DOHH2 (cell line): ENCODE results near the gene NCSTN.

ENCODE experiments used
- H3F3A ChIP-seq: fragments of 200-600 bp; sonication (generic), shearing (Covaris generic); 2 replicates; pipeline ENCODE4 v1.6.0; 2016; ENCODE audit warnings: antibody characterized with exemption, mild to moderate bottlenecking; ENCODE audit not compliant: control insufficient read depth, insufficient read depth
- H3K27ac ChIP-seq: fragments of 200-600 bp; sonication (generic); 2 replicates; pipeline ENCODE4 v1.5.1; 2014; ENCODE audit warnings: low read depth, mild to moderate bottlenecking, low read length, moderate library complexity
- H3K27me3 ChIP-seq: fragments of 200-600 bp; sonication (generic); 2 replicates; pipeline ENCODE4 v1.6.1; 2014; ENCODE audit warnings: mild to moderate bottlenecking, low read length, mixed read lengths; ENCODE audit not compliant: control insufficient read depth
- H3K36me3 ChIP-seq: fragments of 200-600 bp; sonication (generic); 2 replicates; pipeline ENCODE4 v1.6.1; 2014; ENCODE audit warnings: mild to moderate bottlenecking, low read length, moderate library complexity, mixed read lengths; ENCODE audit not compliant: control insufficient read depth
- H3K4me1 ChIP-seq: fragments of 200-600 bp; sonication (generic); 2 replicates; pipeline ENCODE4 v1.6.1; 2014; ENCODE audit warnings: mild to moderate bottlenecking, low read length, mixed read lengths; ENCODE audit not compliant: control insufficient read depth
- H3K4me2 ChIP-seq: fragments of 200-600 bp; sonication (generic); 2 replicates; pipeline ENCODE4 v1.6.0; 2014; ENCODE audit warnings: mild to moderate bottlenecking, low read length, moderate library complexity
- H3K4me3 ChIP-seq: fragments of 200-600 bp; sonication (generic); 2 replicates; pipeline ENCODE4 v1.5.1; 2014; ENCODE audit warnings: mild to moderate bottlenecking, low read length, mixed read lengths
- H3K79me2 ChIP-seq: fragments of 200-600 bp; sonication (generic); 2 replicates; pipeline ENCODE4 v1.6.1; 2014; ENCODE audit warnings: mild to moderate bottlenecking, low read length, mixed read lengths; ENCODE audit not compliant: control insufficient read depth
- H3K9me2 ChIP-seq: fragments of 200-600 bp; sonication (generic); replicated peaks from 2 replicates; pipeline ENCODE4 v1.6.1; 2014; ENCODE audit warnings: mild to moderate bottlenecking, low read length, mixed read lengths; ENCODE audit not compliant: control insufficient read depth
- H3K9me3 ChIP-seq: fragments of 200-600 bp; sonication (generic); 2 replicates; pipeline ENCODE4 v1.6.1; 2014; ENCODE audit warnings: antibody characterized with exemption, low read length, mixed read lengths; ENCODE audit not compliant: control insufficient read depth, insufficient read depth
- H4K20me1 ChIP-seq: fragments of 200-600 bp; sonication (generic); 2 replicates; pipeline ENCODE4 v1.6.0; 2014; ENCODE audit warnings: low read depth, mild to moderate bottlenecking, antibody characterized with exemption, low read length, moderate library complexity; ENCODE audit not compliant: control insufficient read depth, insufficient read depth
- EZH2phosphoT487 ChIP-seq: fragments of 200-600 bp; sonication (generic); IDR thresholded peaks from 2 replicates; pipeline ENCODE4 v1.6.1; 2017; ENCODE audit warnings: borderline replicate concordance, mild to moderate bottlenecking, antibody characterized with exemption, low read length, moderate library complexity, mixed read lengths
- TF ChIP-seq, protein P1 (sequence below): fragments of 200-600 bp; sonication (generic); IDR thresholded peaks from one replicate; pipeline ENCODE4 v1.5.1; 2014; ENCODE audit warnings: antibody characterized with exemption, mild to moderate bottlenecking, low read depth, low read length; ENCODE audit not compliant: poor library complexity, severe bottlenecking

The NCSTN gene

GRCh38 chr1:160342526-160342925 lies 657 bp upstream of the NCSTN start:
- Histone ChIP-seq H3K27ac (peak overlapping the region; percentile 60), H3F3A (no peaks in the 10 kb centered on the region), H3K9me3 (no peaks in the 10 kb centered on the region), H3K79me2 (peaks cover 83% of the 10 kb centered on the region), H3K27me3 (no peaks in the 10 kb centered on the region), H3K36me3 (peaks cover 80% of the 10 kb centered on the region), H3K4me2 (peak overlapping the region; percentile 58), H3K4me3 (peak overlapping the region; percentile 88), H4K20me1 (peaks cover 4% of the 10 kb centered on the region; the same call in 1 of the 2 replicates), H3K4me1 (peaks cover 45% of the 10 kb centered on the region), H3K9me2 (no peaks in the 10 kb centered on the region)
- TF ChIP-seq EZH2phosphoT487: no peak
- TF ChIP-seq, protein P1, sequence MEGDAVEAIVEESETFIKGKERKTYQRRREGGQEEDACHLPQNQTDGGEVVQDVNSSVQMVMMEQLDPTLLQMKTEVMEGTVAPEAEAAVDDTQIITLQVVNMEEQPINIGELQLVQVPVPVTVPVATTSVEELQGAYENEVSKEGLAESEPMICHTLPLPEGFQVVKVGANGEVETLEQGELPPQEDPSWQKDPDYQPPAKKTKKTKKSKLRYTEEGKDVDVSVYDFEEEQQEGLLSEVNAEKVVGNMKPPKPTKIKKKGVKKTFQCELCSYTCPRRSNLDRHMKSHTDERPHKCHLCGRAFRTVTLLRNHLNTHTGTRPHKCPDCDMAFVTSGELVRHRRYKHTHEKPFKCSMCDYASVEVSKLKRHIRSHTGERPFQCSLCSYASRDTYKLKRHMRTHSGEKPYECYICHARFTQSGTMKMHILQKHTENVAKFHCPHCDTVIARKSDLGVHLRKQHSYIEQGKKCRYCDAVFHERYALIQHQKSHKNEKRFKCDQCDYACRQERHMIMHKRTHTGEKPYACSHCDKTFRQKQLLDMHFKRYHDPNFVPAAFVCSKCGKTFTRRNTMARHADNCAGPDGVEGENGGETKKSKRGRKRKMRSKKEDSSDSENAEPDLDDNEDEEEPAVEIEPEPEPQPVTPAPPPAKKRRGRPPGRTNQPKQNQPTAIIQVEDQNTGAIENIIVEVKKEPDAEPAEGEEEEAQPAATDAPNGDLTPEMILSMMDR: no peak

- no peak for TF ChIP-seq EZH2phosphoT487
- TF ChIP-seq, protein P1: no peak
- H3K4me2 ChIP-seq: peak overlapping the region; percentile 58
- H3K9me3 ChIP-seq: no peaks in the 10 kb centered on the region
- no peaks in the 10 kb centered on the region for H3K9me2 ChIP-seq
- peaks cover 68% of the 10 kb centered on the region for H3K79me2 ChIP-seq
- H3K27ac ChIP-seq: no peak overlapping the region
- peaks cover 4% of the 10 kb centered on the region; the same call in 1 of the 2 replicates for H4K20me1 ChIP-seq
- H3K27me3 ChIP-seq: no peaks in the 10 kb centered on the region
- peak overlapping the region; percentile 88 for H3K4me3 ChIP-seq
- H3F3A ChIP-seq: no peaks in the 10 kb centered on the region
- peaks cover 80% of the 10 kb centered on the region for H3K36me3 ChIP-seq
- H3K4me1 ChIP-seq: peaks cover 45% of the 10 kb centered on the region
Measured at GRCh38 chr1:160344241-160344640, 1.1 kb downstream of the NCSTN start.

DNA sequence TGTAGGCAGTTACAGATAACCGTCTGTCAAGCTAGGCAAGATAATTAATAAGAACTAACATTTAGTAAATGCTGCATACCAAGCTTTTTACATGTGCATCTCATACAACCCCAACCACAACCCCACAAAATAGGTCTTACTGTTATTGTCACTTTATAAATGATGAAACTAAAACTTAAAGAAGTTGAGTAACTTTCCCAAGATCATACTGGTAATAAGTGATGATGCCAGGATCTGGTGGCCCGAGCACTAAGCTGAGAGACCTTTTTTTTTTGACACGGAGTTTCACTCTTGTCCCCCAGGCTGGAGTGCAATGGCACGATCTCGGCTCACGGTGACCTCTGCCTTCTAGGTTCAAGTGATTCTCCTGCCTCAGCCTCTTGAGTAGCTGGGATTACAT lies 1.8 kb downstream of the NCSTN start:
- H3K79me2 ChIP-seq: peaks cover 61% of the 10 kb centered on the region
- no peak overlapping the region for H3K4me3 ChIP-seq
- H3K27ac ChIP-seq: no peak overlapping the region
- no peaks in the 10 kb centered on the region for H3K9me3 ChIP-seq
- peaks cover 4% of the 10 kb centered on the region; the same call in 1 of the 2 replicates for H4K20me1 ChIP-seq
- peak overlapping the region; percentile 58 for H3K4me2 ChIP-seq
- peaks cover 80% of the 10 kb centered on the region for H3K36me3 ChIP-seq
- H3K9me2 ChIP-seq: no peaks in the 10 kb centered on the region
- H3F3A ChIP-seq: no peaks in the 10 kb centered on the region
- H3K27me3 ChIP-seq: no peaks in the 10 kb centered on the region
- no peak for TF ChIP-seq EZH2phosphoT487
- TF ChIP-seq, protein P1: no peak
- peaks cover 45% of the 10 kb centered on the region for H3K4me1 ChIP-seq
